Measurements from ENCODE around the gene NRG3. TPM values are rescaled to one million over a fixed set of nuclear protein-coding genes. Genes with fewer than 3 reads are reported as not detected.

NRG3 gene
- total and polyA plus RNA-seq, 2 of the 4 experiments (the other 2 are of a cell fraction), result not detected

- H3K27ac ChIP-seq (ENCODE audit: insufficient read depth, low read length), result no peak overlapping the region
- H4K5ac ChIP-seq (ENCODE audit: low read depth, low read length), result no peak overlapping the region
- intact Hi-C loops (cut with micrococcal nuclease), result no loop called here
- H4K20me1 ChIP-seq (ENCODE audit: insufficient read depth, low read length), result no peaks in the 10 kb centered on the region
- H3K23ac ChIP-seq (ENCODE audit: low read depth, low read length), result no peak overlapping the region
- H3K4me2 ChIP-seq (ENCODE audit: low read depth, low read length), result no peak overlapping the region
- no peak overlapping the region for H4K8ac ChIP-seq (ENCODE audit: low read depth in 2 of 2, low read length in 2 of 2)
- no peak overlapping the region for H2AK9ac ChIP-seq (replicated peaks; ENCODE audit: low read depth, low read length, poor library complexity)
- no peaks in the 10 kb centered on the region for H3K79me1 ChIP-seq (ENCODE audit: low read depth in 1 of 2, low read length in 2 of 2)
- TF ChIP-seq MAZ (IDR thresholded peaks at IDR 0.05; ENCODE audit: borderline replicate concordance, low read depth, low read length) (no peak), RAD21 (IDR thresholded peaks at IDR 0.05; ENCODE audit: low read length) (no peak), POLR2A (IDR thresholded peaks at IDR 0.05; ENCODE audit: low read depth, low read length) (no peak), NFE2L2 (IDR thresholded peaks at IDR 0.05; ENCODE audit: low read depth, low read length) (no peak), ELK1 (IDR thresholded peaks at IDR 0.05; ENCODE audit: borderline replicate concordance, low read depth, low read length) (no peak), MXI1 (IDR thresholded peaks at IDR 0.05; ENCODE audit: borderline replicate concordance, low read depth, low read length) (no peak), MAFK (IDR thresholded peaks at IDR 0.05; ENCODE audit: low read depth, low read length) (no peak), RCOR1 (IDR thresholded peaks at IDR 0.05; ENCODE audit: insufficient replicate concordance, low read length) (no peak), USF2 (IDR thresholded peaks at IDR 0.05; ENCODE audit: low read depth, low read length) (no peak), SMC3 (IDR thresholded peaks at IDR 0.05; ENCODE audit: low read depth, low read length) (no peak), CHD1 (IDR thresholded peaks at IDR 0.05; ENCODE audit: low read depth, low read length) (no peak), FOS (IDR thresholded peaks at IDR 0.05; ENCODE audit: low read depth, low read length) (no peak), RFX5 (IDR thresholded peaks at IDR 0.05; ENCODE audit: low read depth, low read length) (no peak), BHLHE40 (IDR thresholded peaks at IDR 0.05; ENCODE audit: low read depth, low read length) (no peak), CEBPB (IDR thresholded peaks at IDR 0.05; ENCODE audit: low read depth, low read length) (no peak)
- TF ChIP-seq, protein P1, sequence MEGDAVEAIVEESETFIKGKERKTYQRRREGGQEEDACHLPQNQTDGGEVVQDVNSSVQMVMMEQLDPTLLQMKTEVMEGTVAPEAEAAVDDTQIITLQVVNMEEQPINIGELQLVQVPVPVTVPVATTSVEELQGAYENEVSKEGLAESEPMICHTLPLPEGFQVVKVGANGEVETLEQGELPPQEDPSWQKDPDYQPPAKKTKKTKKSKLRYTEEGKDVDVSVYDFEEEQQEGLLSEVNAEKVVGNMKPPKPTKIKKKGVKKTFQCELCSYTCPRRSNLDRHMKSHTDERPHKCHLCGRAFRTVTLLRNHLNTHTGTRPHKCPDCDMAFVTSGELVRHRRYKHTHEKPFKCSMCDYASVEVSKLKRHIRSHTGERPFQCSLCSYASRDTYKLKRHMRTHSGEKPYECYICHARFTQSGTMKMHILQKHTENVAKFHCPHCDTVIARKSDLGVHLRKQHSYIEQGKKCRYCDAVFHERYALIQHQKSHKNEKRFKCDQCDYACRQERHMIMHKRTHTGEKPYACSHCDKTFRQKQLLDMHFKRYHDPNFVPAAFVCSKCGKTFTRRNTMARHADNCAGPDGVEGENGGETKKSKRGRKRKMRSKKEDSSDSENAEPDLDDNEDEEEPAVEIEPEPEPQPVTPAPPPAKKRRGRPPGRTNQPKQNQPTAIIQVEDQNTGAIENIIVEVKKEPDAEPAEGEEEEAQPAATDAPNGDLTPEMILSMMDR (conservative IDR thresholded peaks at IDR 0.05; ENCODE audit: low read depth, low read length), result no peak
- CTCF ChIA-PET, result no interaction called here
- no peak overlapping the region for H3K9ac ChIP-seq (ENCODE audit: low read depth, low read length)
- dilution Hi-C loops (cut with HindIII; ENCODE audit: low sequenced_read_pairs, unreplicated experiment), result no loop called here
- H3K36me3 ChIP-seq (ENCODE audit: control insufficient read depth, insufficient read depth, low read length), result no peaks in the 10 kb centered on the region
- no peaks in the 10 kb centered on the region for H3K4me1 ChIP-seq (ENCODE audit: control insufficient read depth, insufficient read depth, low read length)
- H3K9me1 ChIP-seq (ENCODE audit: insufficient read depth, low read length), result no peaks in the 10 kb centered on the region
- ATAC-seq (ENCODE audit: low read depth), result no peak
- H2BK5ac ChIP-seq (ENCODE audit: low read depth, low read length, poor library complexity, severe bottlenecking), result no peak overlapping the region
- H2BK120ac ChIP-seq (ENCODE audit: low read depth, low read length), result no peak overlapping the region
- no TSS peak for BruUV-seq (replicated peaks)
- no peak overlapping the region for H3K56ac ChIP-seq (ENCODE audit: extremely low read depth, insufficient read depth, low read length)
- H4K91ac ChIP-seq (ENCODE audit: insufficient read depth, low read depth, low read length), result no peak overlapping the region
- no peak overlapping the region for H3K14ac ChIP-seq (replicated peaks; ENCODE audit: low read depth, low read length)
- no peak overlapping the region for H2AFZ ChIP-seq (replicated peaks; ENCODE audit: low read length, poor library complexity)
- H2BK15ac ChIP-seq (ENCODE audit: low read depth, low read length), result no peak overlapping the region
- DNase-seq, result no peak
- H2AK5ac ChIP-seq (ENCODE audit: low read depth, low read length), result no peak overlapping the region
- H3K18ac ChIP-seq (ENCODE audit: low read depth, low read length), result no peak overlapping the region
- no peak overlapping the region for H2BK20ac ChIP-seq (ENCODE audit: low read depth, low read length)
- no peak overlapping the region for H3K4me3 ChIP-seq (ENCODE audit: insufficient read depth, low read depth, low read length)
- H3K9me3 ChIP-seq (ENCODE audit: control insufficient read depth, insufficient read depth, low read length), result peaks cover 10% of the 10 kb centered on the region
- H3K27me3 ChIP-seq (ENCODE audit: control insufficient read depth, insufficient read depth, low read length), result no peaks in the 10 kb centered on the region
- in situ Hi-C loops (cut with MboI; ENCODE audit: low sequenced_read_pairs), result no loop called here
- H3K4ac ChIP-seq (ENCODE audit: low read depth, low read length), result no peak overlapping the region
- POLR2A ChIA-PET (ENCODE audit: unreplicated experiment), result no interaction called here
Observed at GRCh38 chr10:82037076-82037475, 162.1 kb downstream of the NRG3 start.

Data from IMR-90 (cell line).